ENCODE measurements around the gene GMDS. TPM values are rescaled to one million over a fixed set of nuclear protein-coding genes. Genes with fewer than 3 reads are reported as not detected.

Gene GMDS
- total and polyA plus RNA-seq, 2 of the 8 experiments (the other 6 are each of a cell fraction or from before 2014, with no cell fraction given): 16.8 to 50.0 TPM

DNA sequence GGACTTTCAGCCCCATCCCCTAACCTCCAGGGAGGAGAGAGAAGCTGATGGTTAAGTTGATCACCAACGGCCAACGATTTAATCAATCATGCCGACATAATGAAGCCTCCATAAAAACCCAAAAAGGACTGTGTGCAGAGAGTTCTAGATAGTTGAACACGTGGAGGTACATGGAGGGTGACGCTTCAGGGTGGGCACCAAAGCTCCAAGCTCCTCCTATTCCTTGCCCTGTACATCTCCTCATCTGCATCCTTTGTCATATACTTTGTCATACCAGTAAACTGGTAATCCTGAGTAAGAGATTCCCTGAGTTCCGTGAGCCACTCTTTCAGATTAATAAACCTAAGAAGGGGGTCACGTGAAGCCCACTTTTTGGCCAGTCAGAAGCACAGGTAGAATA lies 3.7 kb upstream of the GMDS start (continued):
- no peak for TF ChIP-seq PHF8 (conservative IDR thresholded peaks at IDR 0.05; ENCODE audit: low read depth, low read length)
- TF ChIP-seq YY1 (IDR thresholded peaks at IDR 0.05; ENCODE audit: low read depth, low read length): no peak
- TF ChIP-seq EGR1 (IDR thresholded peaks at IDR 0.05; ENCODE audit: borderline replicate concordance, low read depth, low read length): no peak
